Adipocyte (in vitro differentiated cells): ENCODE results near the gene CD276.
"Not testable (repeated sequence)": the region's sequence is repeated elsewhere in the genome, so short reads cannot be mapped to it uniquely, and the experiment has no call there.

Experiments used
- DNase-seq: peaks from one replicate; pipeline ENCODE4 v3.0.0-alpha.2; 2015; ENCODE audit warnings: low read depth
- H3K27me3 ChIP-seq: replicated peaks from 2 replicates; pipeline ENCODE4 v1.7.0; 2013; ENCODE audit warnings: mild to moderate bottlenecking, low read length, moderate library complexity; ENCODE audit not compliant: control insufficient read depth, insufficient read depth
- H3K36me3 ChIP-seq: 2 replicates; pipeline ENCODE4 v1.7.0; 2013; ENCODE audit warnings: low read length, mild to moderate bottlenecking, moderate library complexity; ENCODE audit not compliant: control insufficient read depth, insufficient read depth, severe bottlenecking
- H3K4me1 ChIP-seq: 2 replicates; pipeline ENCODE4 v1.7.0; 2013; ENCODE audit warnings: mild to moderate bottlenecking, low read length, moderate library complexity; ENCODE audit not compliant: control insufficient read depth, insufficient read depth
- H3K4me3 ChIP-seq: 2 replicates; pipeline ENCODE4 v1.7.0; 2013; ENCODE audit warnings: mild to moderate bottlenecking, low read length, moderate library complexity
- H3K9ac ChIP-seq: 2 replicates; pipeline ENCODE4 v1.7.0; 2013; ENCODE audit warnings: mild to moderate bottlenecking, low read length, moderate library complexity
- H3K9me3 ChIP-seq: 2 replicates; pipeline ENCODE4 v1.7.0; 2013; ENCODE audit warnings: mild to moderate bottlenecking, low read length, moderate library complexity; ENCODE audit not compliant: control insufficient read depth

CD276 gene

GRCh38 chr15:73683777-73684580, at the start of gene CD276:
Gene CD276, plus strand, starts transcription at chr15:73684383. Its CDS starts 15,257 bp downstream, at chr15:73699640.
- H3K36me3 ChIP-seq, result no peaks in the 10 kb centered on the region
- H3K9ac ChIP-seq, result peak within 1 kb of the TSS; percentile 93
- H3K4me1 ChIP-seq, result peaks cover 42% of the 10 kb centered on the region
- no peaks in the 10 kb centered on the region for H3K9me3 ChIP-seq
- H3K4me3 ChIP-seq, result peak within 1 kb of the TSS; percentile 88
- peak; percentile 92 for DNase-seq
- no peaks in the 10 kb centered on the region for H3K27me3 ChIP-seq

GRCh38 chr15:73637527-73637926, 46.7 kb upstream of the CD276 start:
- peak; percentile 36 for DNase-seq
- Histone ChIP-seq H3K4me1 (peaks cover 12% of the 10 kb centered on the region), H3K9me3 (peaks cover 7% of the 10 kb centered on the region), H3K9ac (no peak overlapping the region), H3K4me3 (no peak overlapping the region), H3K27me3 (no peaks in the 10 kb centered on the region), H3K36me3 (no peaks in the 10 kb centered on the region)

- H3K4me1 ChIP-seq, H3K4me3 ChIP-seq, H3K9me3 ChIP-seq, H3K27me3 ChIP-seq, H3K9ac ChIP-seq, H3K36me3 ChIP-seq: not testable (repeated sequence)
- peak; percentile 74 for DNase-seq
Observed at GRCh38 chr15:73639464-73639863, 44.7 kb upstream of the CD276 start.

GRCh38 chr15:73647259-73648013, 36.7 kb upstream of the CD276 start:
- peaks cover 10% of the 10 kb centered on the region for H3K4me1 ChIP-seq
- H3K9me3 ChIP-seq, result no peaks in the 10 kb centered on the region
- no peak overlapping the region for H3K9ac ChIP-seq
- H3K36me3 ChIP-seq, result no peaks in the 10 kb centered on the region
- H3K27me3 ChIP-seq, result no peaks in the 10 kb centered on the region
- H3K4me3 ChIP-seq, result no peak overlapping the region
- DNase-seq, result no peak

DNA sequence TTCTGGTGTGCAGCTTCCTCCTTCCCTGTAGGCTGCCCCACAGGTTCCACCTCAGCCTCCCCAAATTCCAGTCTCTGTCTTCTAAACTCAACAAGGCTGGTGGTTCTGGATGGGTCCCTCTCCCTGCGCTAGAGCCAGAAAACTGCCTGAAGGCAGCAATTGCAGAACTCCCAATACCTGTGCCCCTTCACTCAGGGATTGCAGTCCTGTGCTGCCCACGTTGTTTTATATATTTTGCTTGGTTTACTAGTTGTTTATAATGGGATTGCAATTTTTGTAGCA, 36.2 kb upstream of the CD276 start:
- no peaks in the 10 kb centered on the region for H3K27me3 ChIP-seq
- H3K9me3 ChIP-seq, result no peaks in the 10 kb centered on the region
- H3K9ac ChIP-seq, result no peak overlapping the region
- no peak overlapping the region for H3K4me3 ChIP-seq
- peaks cover 10% of the 10 kb centered on the region for H3K4me1 ChIP-seq
- DNase-seq, result no peak
- no peaks in the 10 kb centered on the region for H3K36me3 ChIP-seq

DNA sequence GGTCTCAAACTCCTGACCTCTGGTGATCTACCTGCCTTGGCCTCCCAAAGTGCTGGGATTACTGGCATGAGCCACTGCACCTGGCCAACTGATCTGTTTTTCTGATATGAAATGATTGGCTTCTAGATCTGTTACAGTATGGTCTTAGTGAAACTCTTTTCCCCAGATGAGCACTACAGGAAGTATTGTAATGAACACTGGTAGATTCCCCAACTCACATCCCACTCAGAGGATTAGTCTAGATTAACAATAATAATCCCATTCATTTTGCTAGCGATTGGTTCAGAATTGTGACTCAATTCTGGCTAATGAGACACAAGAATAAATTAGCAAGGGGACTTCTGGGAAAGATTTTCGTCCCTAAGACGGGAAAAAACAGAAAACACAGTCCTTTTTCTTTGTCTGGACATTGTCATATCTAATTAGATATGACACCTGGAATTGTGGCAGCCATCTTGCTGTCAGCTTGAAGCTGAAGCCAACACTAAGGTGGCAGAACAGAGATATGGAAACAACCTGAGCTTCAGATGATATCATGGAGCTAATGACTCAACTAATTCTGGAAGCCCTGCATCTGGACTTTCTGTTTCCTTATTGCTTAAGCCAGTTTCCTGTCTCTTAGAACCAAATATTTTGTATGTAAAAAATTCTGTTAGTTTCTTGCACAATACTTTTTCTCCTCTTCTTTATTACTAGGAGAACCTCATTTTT, 33.6 kb upstream of the CD276 start:
- Histone ChIP-seq H3K27me3 (no peaks in the 10 kb centered on the region), H3K9ac (no peak overlapping the region), H3K36me3 (no peaks in the 10 kb centered on the region), H3K9me3 (no peaks in the 10 kb centered on the region), H3K4me1 (peaks cover 10% of the 10 kb centered on the region), H3K4me3 (peak overlapping the region; percentile 55)
- DNase-seq, result peak; percentile 90

DNA sequence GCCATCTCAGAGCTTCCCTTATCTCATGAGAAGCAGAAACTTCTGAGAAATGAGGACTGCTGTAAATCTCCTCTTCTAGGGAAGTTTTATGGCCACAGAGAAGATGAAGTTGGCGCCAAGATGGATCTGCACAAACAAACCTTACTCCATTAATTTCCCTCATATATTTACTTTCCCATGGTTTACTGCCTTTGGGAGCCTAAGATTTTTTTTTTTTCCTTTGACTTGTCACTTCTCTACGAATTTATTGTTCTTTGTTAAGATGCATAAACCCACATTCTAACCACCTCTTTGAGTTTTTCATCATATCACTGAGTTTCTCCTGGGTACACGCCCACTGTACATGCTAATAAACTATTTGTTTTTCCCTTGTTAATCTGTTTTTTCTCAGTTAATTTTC, 29.5 kb upstream of the CD276 start:
- DNase-seq, result no peak
- no peaks in the 10 kb centered on the region for H3K36me3 ChIP-seq
- peaks cover 10% of the 10 kb centered on the region for H3K4me1 ChIP-seq

DNA sequence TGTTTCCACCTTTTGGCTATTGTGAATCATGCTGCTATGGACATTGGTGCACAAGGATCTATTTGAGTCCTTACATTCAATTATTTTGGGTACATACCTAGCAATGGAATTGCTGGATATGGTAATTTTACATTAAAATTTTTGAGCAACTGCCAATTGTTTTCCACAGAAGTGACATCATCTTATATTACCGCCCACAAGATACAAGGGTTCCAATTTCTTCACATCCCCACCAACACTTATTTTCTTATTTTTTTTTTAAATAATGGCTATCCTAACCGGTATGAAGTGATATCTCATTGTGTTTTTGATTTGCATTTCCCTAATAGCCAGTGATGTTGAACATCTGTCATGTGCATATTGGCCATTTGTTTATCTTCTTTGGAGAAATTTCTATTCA, 28.5 kb upstream of the CD276 start:
- Histone ChIP-seq H3K36me3 (no peaks in the 10 kb centered on the region), H3K9ac (no peak overlapping the region), H3K9me3 (no peaks in the 10 kb centered on the region), H3K27me3 (peaks cover 8% of the 10 kb centered on the region), H3K4me3 (no peak overlapping the region), H3K4me1 (peaks cover 7% of the 10 kb centered on the region)
- no peak for DNase-seq

More for the DNA sequence above, 29.5 kb upstream of the CD276 start:
- Histone ChIP-seq H3K9me3 (no peaks in the 10 kb centered on the region), H3K9ac (no peak overlapping the region), H3K4me3 (no peak overlapping the region), H3K27me3 (peaks cover 5% of the 10 kb centered on the region)

DNA sequence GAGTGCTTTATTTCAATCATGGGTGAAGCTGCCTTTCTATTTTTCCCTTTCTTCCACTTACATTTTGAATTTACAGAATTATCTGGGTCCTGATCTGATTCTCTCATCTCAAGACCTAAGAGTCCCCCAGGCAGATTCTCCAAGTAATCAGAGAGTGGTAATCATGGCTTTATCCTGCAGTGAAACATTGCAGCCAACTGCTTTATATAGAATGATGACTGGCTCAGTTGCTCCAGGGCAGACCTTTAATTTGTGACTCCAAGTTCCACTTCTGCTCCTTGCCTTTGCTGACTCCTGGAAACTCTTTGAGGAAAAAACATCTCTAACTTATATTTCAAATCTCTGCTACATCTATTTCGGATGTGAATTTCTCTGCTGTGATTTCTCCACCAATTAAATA, 25.5 kb upstream of the CD276 start:
- Histone ChIP-seq H3K9me3 (peaks cover 5% of the 10 kb centered on the region), H3K4me1 (no peaks in the 10 kb centered on the region), H3K4me3 (no peak overlapping the region), H3K27me3 (peaks cover 16% of the 10 kb centered on the region), H3K9ac (no peak overlapping the region), H3K36me3 (no peaks in the 10 kb centered on the region)
- DNase-seq, result no peak

- H3K36me3 ChIP-seq, result no peaks in the 10 kb centered on the region
- H3K27me3 ChIP-seq, result peaks cover 16% of the 10 kb centered on the region
- H3K4me1 ChIP-seq, result no peaks in the 10 kb centered on the region
- DNase-seq, result no peak
- H3K9ac ChIP-seq, result no peak overlapping the region
- peaks cover 5% of the 10 kb centered on the region for H3K9me3 ChIP-seq
- H3K4me3 ChIP-seq, result no peak overlapping the region
Observed at GRCh38 chr15:73660455-73660854, 23.7 kb upstream of the CD276 start.

DNA sequence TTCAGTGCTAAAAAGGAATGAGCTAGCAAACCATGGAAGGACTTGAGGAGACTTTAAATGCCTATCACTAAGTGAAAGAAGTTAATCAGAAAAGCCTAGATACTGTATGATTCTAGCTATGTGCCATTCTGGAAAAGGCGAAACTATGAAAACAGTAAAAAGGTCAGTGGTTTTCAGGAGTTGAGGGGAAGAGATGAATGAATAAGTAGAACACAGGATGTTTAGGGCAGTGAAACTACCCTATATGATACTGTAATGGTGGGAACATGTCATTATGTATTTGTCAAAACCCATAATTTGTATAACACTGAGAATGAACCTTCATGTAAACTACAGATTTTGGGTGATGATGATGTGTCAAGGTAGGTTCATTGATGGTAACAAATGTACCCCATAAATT, 9.6 kb upstream of the CD276 start:
- Histone ChIP-seq H3K27me3 (peaks cover 40% of the 10 kb centered on the region), H3K9me3 (no peaks in the 10 kb centered on the region), H3K36me3 (no peaks in the 10 kb centered on the region), H3K4me3 (no peak overlapping the region), H3K9ac (no peak overlapping the region), H3K4me1 (no peaks in the 10 kb centered on the region)
- no peak for DNase-seq
